ENCODE measurements around the gene ZNF556.

Gene ZNF556

GRCh38 chr19:2867025-2867991 is at the start of gene ZNF556:
Gene ZNF556 (plus strand): TSS chr19:2867335. CDS start chr19:2867422, 87 bp downstream.
- no peak for DNase-seq (ENCODE audit: low read depth in 1 of 2, low spot score in 1 of 2)

DNA sequence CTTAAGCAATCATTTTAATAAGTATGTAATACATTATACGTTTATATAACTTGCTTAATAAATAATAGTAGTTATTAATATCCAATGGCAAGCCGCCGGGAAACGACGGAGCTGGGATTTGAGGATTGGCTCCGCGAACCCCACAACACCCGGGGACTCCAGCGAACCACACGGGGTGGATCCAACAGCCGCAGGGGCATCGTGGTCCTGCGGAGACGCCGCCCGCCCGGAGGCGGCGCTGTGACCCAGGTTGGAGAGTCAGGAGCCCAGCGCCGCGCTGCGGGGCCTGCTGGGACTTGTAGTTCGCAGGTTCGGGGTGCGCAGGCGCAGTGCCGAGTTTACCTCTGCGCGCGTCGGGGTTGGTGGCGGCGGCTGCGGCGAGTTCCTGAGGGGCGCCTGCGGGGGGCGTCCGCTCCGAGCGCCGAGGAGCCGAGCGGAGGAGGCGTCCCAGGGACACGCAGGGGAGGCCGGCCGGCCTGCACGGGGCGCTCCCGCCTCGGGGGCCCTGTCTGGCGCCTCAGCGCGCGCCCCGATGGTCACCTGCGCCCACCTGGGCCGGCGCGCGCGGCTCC is 47.5 kb upstream of the ZNF556 start, which contains the start of gene ZNF554:
TSS of gene ZNF554 (plus strand) at position 329 of the 572 bp plus-strand sequence. CDS start at position 533, 204 bp downstream.
- DNase-seq (ENCODE audit: low read depth in 1 of 2, low spot score in 1 of 2) = peak; percentile 97 to 98

DNA sequence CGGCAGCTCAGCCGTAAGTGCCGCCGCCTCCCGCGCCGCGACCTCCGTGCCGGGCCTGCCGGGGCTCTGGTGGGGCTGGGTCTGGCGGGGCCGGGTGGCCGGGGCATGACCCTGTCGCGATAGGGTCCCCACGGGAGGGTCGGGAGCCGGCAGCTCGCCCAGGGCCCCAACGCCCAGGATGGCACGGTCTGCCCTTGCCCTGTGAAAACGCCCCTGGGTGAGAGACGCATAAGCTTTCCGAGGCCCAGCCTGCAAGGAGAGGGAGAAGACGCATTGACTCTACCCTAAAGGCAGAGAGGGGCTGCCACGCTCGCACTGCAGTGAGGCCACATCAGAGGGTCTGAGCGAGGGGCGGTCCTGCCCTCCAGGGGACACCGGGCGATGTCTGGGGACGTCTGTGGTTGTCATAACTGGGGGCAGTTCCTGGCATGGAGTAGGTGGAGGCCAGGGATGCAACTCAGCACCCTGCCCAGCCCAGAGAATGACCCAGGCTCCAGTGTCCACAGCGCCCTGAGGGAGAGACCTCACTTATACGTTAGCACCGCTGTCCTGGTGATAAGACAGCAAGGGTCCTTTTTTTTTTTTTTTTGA is 46.9 kb upstream of the ZNF556 start:
- no peak for DNase-seq (ENCODE audit: low read depth in 1 of 2, low spot score in 1 of 2)

- DNase-seq (ENCODE audit: low read depth in 1 of 2, low spot score in 1 of 2) = no peak
Observed at GRCh38 chr19:2822846-2823245, 44.3 kb upstream of the ZNF556 start.

DNA sequence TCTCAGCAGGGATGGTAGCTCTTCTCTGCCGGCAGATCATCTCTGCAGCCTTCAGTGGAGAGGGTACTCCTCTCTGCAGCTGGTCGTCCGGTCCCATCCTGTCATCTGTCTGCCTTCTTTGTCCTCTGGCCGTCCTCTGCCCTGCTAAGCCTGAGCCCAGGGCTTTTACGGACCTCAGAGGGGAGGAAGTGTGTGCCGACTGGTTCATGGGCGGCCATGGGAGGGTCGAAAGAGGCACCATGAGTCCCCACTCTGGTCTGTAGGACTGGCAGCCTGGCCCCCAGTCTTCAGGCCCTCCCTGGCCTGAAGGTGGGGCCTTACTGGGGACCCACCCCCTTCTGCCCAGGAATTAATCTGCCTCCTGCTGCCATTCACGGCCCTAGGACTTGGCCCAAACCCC is 43.5 kb upstream of the ZNF556 start:
- no peak for DNase-seq (ENCODE audit: low read depth in 1 of 2, low spot score in 1 of 2)

DNA sequence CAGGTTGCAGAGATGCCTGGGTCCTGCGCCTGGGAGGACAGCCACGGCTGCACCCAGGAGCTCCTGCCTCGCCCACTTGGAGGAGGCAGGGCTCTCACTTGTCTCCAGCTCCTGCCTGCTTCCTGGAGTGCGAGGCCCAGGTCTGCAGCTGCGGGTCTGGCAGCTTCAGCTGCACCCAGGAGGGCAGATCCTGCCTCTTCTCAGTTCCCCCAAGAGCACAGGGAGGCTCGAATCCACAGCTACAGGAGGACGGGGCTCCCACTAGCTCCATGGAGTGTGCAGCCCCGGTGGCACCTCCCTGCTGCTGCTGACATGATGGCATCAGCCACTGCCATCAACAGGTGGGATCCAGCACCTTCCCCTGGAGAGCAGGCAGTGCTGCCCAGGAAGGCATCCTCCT is 43.0 kb upstream of the ZNF556 start:
- no peak for DNase-seq (ENCODE audit: low read depth in 1 of 2, low spot score in 1 of 2)

- no peak for DNase-seq (ENCODE audit: low read depth in 1 of 2, low spot score in 1 of 2)
Observed at GRCh38 chr19:2827022-2827421, 40.1 kb upstream of the ZNF556 start.

DNA sequence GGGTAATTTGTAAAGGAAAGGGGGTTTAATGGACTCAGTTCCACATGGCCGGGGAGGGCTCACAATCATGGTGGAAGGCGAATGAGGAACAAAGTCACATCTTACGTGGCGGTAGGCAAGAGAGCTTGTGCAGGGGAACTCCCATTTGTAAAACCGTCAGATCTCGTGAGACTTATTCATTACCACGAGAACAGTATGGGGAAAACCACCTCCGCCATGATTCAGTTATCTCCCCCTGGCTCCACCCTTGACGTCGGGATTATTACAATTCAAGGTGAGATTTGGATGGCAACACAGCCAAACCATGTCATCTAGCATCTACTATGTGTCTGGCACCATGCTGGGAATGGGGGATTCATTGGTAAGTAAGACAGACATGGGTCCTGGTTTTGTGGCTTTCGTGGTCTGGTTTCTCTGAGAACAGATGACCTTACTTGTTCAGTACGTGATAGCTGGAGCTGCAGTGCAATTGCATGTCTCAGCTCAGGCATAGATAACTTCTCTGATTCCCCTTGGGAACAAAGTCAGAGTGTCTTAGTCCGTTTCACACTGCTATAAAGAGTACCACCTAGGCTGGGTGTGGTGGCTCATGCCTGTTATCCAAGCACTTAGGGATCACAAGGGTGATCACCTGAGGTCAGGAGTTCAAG is 39.2 kb upstream of the ZNF556 start:
- DNase-seq (ENCODE audit: low read depth in 1 of 2, low spot score in 1 of 2) = no peak

- no peak for DNase-seq (ENCODE audit: low read depth in 1 of 2, low spot score in 1 of 2)
Observed at GRCh38 chr19:2834294-2834871, 32.8 kb upstream of the ZNF556 start.

DNA sequence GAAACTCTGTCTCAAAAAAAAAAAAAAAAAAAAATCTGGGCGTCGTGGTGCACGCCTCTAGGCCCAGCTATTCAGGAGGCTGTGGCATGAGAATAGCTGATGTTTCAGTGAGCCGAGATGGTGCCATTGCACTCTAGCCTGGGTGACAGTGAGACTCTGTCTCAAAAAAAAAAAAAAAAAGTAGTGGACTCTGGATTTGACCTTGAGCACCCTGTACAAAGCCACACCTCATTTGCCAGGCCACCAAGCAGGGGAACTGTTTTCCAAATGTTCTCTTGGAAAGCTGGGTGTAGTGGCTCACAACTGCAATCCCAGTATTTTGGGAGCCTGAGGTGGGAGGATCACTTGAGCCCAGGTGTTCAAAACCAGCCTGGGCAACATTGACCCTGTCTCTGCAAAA is 29.7 kb upstream of the ZNF556 start:
- DNase-seq (ENCODE audit: low read depth in 1 of 2, low spot score in 1 of 2) = no peak

- DNase-seq (ENCODE audit: low read depth in 1 of 2, low spot score in 1 of 2) = peak; percentile 96
Observed at GRCh38 chr19:2840794-2841791, 26.0 kb upstream of the ZNF556 start, which contains the start of gene ZNF555. Gene ZNF555 (plus strand): TSS chr19:2841475. CDS start chr19:2841573, 98 bp downstream.

GRCh38 chr19:2841855-2842574 is 25.1 kb upstream of the ZNF556 start:
- no peak for DNase-seq (ENCODE audit: low read depth in 1 of 2, low spot score in 1 of 2)

DNA sequence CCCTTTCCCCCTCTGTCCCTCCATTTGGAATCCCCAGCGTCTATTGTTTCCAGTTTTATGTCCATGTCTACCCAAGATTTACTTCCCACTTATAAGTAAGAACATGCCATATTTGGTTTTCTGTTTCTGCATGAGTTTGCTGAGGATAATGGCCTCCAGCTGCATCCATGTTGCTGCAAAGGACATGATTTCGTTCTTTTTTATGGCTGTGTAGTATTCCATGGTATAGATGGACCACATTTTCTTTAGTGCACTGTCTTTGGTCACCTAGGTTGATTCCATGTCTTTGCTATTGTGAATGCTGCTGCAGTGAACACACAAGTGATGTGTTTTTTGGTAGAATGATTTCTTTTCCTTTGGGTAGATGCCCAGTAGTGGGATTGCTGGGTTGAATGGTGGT is 22.0 kb upstream of the ZNF556 start:
- no peak for DNase-seq (ENCODE audit: low read depth in 1 of 2, low spot score in 1 of 2)

- no peak for DNase-seq (ENCODE audit: low read depth in 1 of 2, low spot score in 1 of 2)
Observed at GRCh38 chr19:2846180-2846894, 20.8 kb upstream of the ZNF556 start.

DNA sequence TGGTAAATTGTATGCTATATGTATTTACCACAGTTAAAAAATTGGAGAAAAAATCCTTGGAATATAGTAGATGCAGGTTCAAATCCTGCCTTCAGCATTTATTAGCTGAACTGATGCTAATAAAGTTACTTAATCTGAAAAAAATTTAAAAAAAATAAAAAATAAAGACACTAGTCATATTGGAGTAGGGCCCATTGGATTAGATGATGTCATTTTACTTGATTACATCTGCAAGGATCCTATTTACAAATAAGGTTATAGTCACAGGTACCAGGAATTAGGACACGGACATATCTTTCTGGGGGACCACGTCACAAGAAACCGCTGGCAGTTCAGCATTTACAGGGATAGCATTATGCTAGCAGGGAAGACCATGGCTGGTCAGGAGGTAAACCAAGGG is 19.6 kb upstream of the ZNF556 start:
- DNase-seq (ENCODE audit: low read depth in 1 of 2, low spot score in 1 of 2) = no peak

DNA sequence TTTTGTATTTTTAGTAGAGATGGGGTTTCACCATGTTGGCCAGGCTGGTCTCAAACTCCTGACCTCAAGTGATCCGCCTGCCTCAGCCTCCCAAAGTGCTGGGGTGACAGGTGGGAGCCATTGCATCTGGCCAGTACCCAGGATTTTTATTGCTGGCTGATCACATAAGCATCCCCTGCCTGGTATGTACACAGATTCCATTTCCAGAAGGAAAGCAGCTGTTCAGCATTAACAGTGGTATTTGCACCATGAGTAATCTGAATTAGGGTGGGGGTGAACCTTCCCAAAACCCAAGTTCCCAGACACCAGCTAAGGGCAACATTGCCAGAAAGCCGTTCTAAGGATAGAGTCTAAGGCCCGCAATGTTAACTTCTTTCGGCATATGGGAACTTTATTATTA is 18.5 kb upstream of the ZNF556 start:
- no peak for DNase-seq (ENCODE audit: low read depth in 1 of 2, low spot score in 1 of 2)

DNA sequence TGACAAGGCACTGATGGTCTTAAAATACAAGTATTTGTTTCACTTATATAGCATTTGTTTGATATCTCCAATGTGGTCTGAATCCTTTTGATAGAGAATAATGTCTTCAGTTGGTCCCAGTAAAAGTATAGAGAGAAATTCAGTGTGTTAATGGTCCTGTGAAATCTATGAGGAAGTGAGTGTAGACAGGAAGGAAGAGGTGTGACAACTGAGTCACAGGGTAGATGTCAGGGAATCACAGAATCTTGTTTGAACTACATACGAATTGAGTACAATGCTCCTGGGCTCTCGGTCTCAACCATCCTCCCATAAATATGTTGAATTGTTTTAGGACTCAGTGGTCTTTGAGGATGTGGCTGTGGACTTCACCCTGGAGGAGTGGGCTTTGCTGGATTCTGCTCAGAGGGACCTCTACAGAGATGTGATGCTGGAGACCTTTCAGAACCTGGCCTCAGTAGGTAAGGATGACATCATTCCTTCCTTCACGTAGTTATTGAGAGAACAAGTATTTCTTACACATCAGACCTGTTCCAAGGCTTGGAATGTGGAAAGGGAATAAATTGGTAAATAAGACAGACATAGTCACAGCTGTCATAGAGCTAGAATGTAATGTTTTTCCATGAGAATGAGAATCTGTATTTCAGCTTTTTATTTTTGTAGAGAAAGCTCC is 16.7 kb upstream of the ZNF556 start:
- no peak for DNase-seq (ENCODE audit: low read depth in 1 of 2, low spot score in 1 of 2)

GRCh38 chr19:2852598-2852997 is 14.5 kb upstream of the ZNF556 start:
- no peak for DNase-seq (ENCODE audit: low read depth in 1 of 2, low spot score in 1 of 2)

All from activated T-helper 1 cell treated with anti-CD3 and anti-CD28 coated beads, Interleukin-2, amount 50 U/mL, for 16 hours (primary cell).